ENCODE measurements around the gene QKI.

Gene QKI

DNA sequence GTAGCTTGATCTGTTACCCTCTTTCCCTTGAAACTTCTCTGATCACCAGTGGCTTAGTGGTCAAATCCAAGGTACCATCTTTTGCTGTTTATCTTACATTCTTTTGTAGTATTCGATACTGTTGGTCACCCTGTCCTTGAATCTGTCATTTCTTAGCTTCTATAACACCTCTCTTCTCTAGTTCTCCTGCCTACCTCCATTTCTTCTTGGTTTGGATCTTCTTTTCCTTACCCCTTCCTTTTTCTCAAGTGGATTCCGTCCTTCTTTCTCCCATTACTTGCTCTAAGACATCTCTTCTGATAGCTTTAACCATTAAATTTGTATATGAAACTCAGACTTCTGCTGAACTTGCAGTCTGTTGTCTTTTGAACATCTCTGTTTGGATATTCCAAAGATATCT lies 39.9 kb downstream of the QKI start:
- TF ChIP-seq, protein P1, sequence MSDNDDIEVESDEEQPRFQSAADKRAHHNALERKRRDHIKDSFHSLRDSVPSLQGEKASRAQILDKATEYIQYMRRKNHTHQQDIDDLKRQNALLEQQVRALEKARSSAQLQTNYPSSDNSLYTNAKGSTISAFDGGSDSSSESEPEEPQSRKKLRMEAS (IDR thresholded peaks at IDR 0.05): no peak

DNA sequence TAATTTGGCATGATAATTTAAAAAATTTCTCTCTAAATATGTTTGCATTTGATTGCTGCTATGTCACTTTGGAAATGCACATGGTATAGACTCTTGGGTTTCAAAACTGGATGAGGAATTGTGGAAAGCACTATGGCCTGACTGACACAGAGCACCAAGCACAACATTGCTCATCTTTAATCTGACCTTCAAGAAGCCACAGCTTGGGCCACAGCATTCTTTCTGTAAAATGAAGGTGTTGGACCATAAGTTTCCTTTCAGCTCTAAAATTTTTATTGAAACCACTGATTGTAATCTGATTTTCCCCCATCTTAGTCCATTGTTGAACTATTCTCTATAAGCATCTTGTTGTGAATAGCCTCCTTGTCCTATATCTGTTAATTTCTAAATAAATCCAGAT lies 41.0 kb downstream of the QKI start:
- TF ChIP-seq, protein P1 (IDR thresholded peaks at IDR 0.05): no peak
- TF ChIP-seq RAD21 (IDR thresholded peaks at IDR 0.05; ENCODE audit: low read depth) (no peak), TEAD4 (IDR thresholded peaks at IDR 0.05) (no peak), EP300 (IDR thresholded peaks at IDR 0.05; ENCODE audit: borderline replicate concordance) (no peak), YY1 (IDR thresholded peaks at IDR 0.05; ENCODE audit: low read depth) (no peak), EGR1 (IDR thresholded peaks at IDR 0.05) (no peak), TCF12 (IDR thresholded peaks at IDR 0.05; ENCODE audit: low read depth) (no peak), NFIC (IDR thresholded peaks at IDR 0.05) (no peak), TAF1 (IDR thresholded peaks at IDR 0.05; ENCODE audit: low read depth) (no peak), ZBTB7A (IDR thresholded peaks at IDR 0.05; ENCODE audit: low read depth) (no peak), CREB1 (IDR thresholded peaks at IDR 0.05; ENCODE audit: low read depth) (no peak), CEBPB (IDR thresholded peaks at IDR 0.05) (no peak), FOXM1 (IDR thresholded peaks at IDR 0.05; ENCODE audit: borderline replicate concordance, low read depth) (no peak)
- TF ChIP-seq, protein P2, sequence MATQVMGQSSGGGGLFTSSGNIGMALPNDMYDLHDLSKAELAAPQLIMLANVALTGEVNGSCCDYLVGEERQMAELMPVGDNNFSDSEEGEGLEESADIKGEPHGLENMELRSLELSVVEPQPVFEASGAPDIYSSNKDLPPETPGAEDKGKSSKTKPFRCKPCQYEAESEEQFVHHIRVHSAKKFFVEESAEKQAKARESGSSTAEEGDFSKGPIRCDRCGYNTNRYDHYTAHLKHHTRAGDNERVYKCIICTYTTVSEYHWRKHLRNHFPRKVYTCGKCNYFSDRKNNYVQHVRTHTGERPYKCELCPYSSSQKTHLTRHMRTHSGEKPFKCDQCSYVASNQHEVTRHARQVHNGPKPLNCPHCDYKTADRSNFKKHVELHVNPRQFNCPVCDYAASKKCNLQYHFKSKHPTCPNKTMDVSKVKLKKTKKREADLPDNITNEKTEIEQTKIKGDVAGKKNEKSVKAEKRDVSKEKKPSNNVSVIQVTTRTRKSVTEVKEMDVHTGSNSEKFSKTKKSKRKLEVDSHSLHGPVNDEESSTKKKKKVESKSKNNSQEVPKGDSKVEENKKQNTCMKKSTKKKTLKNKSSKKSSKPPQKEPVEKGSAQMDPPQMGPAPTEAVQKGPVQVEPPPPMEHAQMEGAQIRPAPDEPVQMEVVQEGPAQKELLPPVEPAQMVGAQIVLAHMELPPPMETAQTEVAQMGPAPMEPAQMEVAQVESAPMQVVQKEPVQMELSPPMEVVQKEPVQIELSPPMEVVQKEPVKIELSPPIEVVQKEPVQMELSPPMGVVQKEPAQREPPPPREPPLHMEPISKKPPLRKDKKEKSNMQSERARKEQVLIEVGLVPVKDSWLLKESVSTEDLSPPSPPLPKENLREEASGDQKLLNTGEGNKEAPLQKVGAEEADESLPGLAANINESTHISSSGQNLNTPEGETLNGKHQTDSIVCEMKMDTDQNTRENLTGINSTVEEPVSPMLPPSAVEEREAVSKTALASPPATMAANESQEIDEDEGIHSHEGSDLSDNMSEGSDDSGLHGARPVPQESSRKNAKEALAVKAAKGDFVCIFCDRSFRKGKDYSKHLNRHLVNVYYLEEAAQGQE (IDR thresholded peaks at IDR 0.05; ENCODE audit: low read depth): no peak
- TF ChIP-seq, protein P3, sequence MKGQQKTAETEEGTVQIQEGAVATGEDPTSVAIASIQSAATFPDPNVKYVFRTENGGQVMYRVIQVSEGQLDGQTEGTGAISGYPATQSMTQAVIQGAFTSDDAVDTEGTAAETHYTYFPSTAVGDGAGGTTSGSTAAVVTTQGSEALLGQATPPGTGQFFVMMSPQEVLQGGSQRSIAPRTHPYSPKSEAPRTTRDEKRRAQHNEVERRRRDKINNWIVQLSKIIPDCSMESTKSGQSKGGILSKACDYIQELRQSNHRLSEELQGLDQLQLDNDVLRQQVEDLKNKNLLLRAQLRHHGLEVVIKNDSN (IDR thresholded peaks at IDR 0.05): no peak

DNA sequence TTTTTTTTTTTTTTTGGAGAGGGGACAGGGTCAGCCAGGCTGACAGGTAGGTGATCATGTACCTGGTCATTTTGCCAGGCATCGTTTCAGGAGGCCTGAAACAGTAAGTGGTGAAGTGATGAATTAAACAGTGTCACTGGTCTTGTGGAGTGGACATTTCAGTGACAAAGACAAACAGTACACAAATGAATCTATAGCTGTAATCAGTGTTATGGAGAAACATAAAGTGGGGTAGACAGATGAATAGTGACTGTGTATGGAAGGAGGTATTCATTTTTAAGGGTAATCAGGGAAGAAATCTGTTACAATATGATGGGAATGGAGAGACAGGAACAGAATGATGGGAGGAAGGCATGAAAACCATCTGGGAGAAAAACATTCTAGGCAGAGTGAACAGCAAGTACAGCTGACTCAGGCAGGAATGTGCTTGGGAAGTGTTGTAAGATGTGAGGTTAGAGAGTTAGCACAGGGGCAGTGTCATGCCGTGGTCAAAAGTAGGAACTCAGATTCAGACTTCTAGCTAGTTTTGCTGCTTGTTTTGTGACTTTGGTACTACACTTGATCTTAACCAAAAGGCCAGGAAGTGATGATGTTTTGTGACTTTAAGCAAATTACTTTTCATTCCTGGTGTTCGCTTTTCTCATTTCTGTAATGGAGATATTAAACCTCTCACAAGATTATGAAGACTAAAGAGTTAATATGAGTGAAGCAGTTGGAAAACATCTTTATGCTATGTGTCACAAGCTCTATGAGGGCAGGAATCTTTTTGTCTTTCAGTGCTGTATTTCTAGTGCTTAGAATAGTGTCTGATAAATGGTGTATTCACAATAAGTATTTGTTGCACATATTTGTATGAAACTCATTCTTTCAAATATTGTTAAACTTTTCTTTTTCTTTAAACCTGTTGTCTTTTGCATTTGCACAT lies 43.4 kb downstream of the QKI start:
- TF ChIP-seq EGR1 (IDR thresholded peaks at IDR 0.05) (no peak), YY1 (IDR thresholded peaks at IDR 0.05; ENCODE audit: low read depth) (no peak), TEAD4 (IDR thresholded peaks at IDR 0.05) (no peak), RAD21 (IDR thresholded peaks at IDR 0.05; ENCODE audit: low read depth) (no peak), TCF12 (IDR thresholded peaks at IDR 0.05; ENCODE audit: low read depth) (no peak), CREB1 (IDR thresholded peaks at IDR 0.05; ENCODE audit: low read depth) (no peak), FOXM1 (IDR thresholded peaks at IDR 0.05; ENCODE audit: borderline replicate concordance, low read depth) (no peak), CEBPB (IDR thresholded peaks at IDR 0.05) (no peak), ZBTB7A (IDR thresholded peaks at IDR 0.05; ENCODE audit: low read depth) (no peak), EP300 (IDR thresholded peaks at IDR 0.05; ENCODE audit: borderline replicate concordance) (no peak)
- TF ChIP-seq, protein P3 (IDR thresholded peaks at IDR 0.05): no peak

DNA sequence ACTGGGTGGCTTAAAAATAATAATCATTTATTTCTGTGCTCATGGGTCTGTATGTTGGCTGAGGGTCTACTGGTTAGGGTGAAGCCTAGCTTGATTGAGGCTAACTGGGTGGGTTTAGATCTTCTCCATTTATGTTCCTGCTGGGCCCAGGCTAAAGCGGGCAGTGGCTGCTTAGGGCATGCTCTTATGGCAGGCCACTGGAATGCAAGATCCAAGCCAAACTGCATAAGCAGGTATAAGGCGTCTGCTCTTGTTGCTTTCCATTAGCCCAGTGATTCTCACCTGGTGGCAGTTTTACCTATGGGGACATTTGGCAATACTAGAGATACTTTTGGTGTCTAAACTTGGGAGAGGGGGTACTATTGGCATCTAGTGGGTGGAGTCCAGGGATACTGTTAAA lies 44.5 kb downstream of the QKI start:
- no peak for TF ChIP-seq RAD21 (IDR thresholded peaks at IDR 0.05; ENCODE audit: low read depth)
- TF ChIP-seq CEBPB (IDR thresholded peaks at IDR 0.05): no peak
- TF ChIP-seq EP300 (IDR thresholded peaks at IDR 0.05; ENCODE audit: borderline replicate concordance): no peak
- no peak for TF ChIP-seq YY1 (IDR thresholded peaks at IDR 0.05; ENCODE audit: low read depth)
- TF ChIP-seq ZBTB7A (IDR thresholded peaks at IDR 0.05; ENCODE audit: low read depth): no peak
- TF ChIP-seq, protein P1 (IDR thresholded peaks at IDR 0.05): no peak
- TF ChIP-seq, protein P2 (IDR thresholded peaks at IDR 0.05; ENCODE audit: low read depth): no peak
- no peak for TF ChIP-seq EGR1 (IDR thresholded peaks at IDR 0.05)
- no peak for TF ChIP-seq FOXM1 (IDR thresholded peaks at IDR 0.05; ENCODE audit: borderline replicate concordance, low read depth)
- no peak for TF ChIP-seq TEAD4 (IDR thresholded peaks at IDR 0.05)
- TF ChIP-seq NFIC (IDR thresholded peaks at IDR 0.05): no peak
- no peak for TF ChIP-seq TAF1 (IDR thresholded peaks at IDR 0.05; ENCODE audit: low read depth)
- TF ChIP-seq, protein P3 (IDR thresholded peaks at IDR 0.05): no peak
- TF ChIP-seq TCF12 (IDR thresholded peaks at IDR 0.05; ENCODE audit: low read depth): no peak
- no peak for TF ChIP-seq CREB1 (IDR thresholded peaks at IDR 0.05; ENCODE audit: low read depth)

DNA sequence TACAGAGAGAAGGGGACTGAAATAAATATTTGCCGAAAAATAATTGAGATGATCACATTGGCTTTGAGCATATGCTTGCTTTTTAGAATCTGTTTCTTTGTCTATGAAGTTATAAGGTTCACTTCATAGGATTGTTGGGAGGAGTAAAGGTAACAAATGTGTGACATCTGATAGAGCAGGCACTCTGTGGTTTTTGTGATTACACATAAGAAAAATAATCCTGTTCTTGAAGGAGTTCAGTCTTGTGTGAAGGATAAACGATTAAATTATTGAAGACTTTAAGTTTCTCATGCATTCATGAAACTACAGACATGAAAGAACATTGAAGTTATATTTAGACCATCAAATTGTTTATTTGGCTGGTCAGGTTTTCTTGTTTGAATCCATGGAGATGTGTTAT lies 45.0 kb downstream of the QKI start:
- TF ChIP-seq, protein P3 (IDR thresholded peaks at IDR 0.05): no peak
- TF ChIP-seq EGR1 (IDR thresholded peaks at IDR 0.05): no peak
